ENCODE measurements around the gene SYNGR3. TPM values are rescaled to one million over a fixed set of nuclear protein-coding genes. Genes with fewer than 3 reads are reported as not detected.
"Not testable (repeated sequence)": the region's sequence is repeated elsewhere in the genome, so short reads cannot be mapped to it uniquely, and the experiment has no call there.

SYNGR3 gene
- total and polyA plus RNA-seq, 8 donors: 0.21 to 0.93 (median 0.33) TPM

- peak in 2 of 4 donors; percentile 72 to 73 for DNase-seq
These were observed 43.5 kb downstream of the SYNGR3 start for GRCh38 chr16:2033057-2033908.

GRCh38 chr16:2033909-2034695 lies 44.3 kb downstream of the SYNGR3 start:
- DNase-seq; H3K9me3 ChIP-seq; H3K27me3 ChIP-seq; ATAC-seq; intact Hi-C loops (cut with DNase I): not testable (repeated sequence)
- H3K27ac ChIP-seq: peak overlapping the region; percentile 85 to 89
- peaks cover 57 to 78% of the 10 kb centered on the region in 2 donors for H3K4me1 ChIP-seq
- H3K36me3 ChIP-seq: peaks cover 0 to 38% of the 10 kb centered on the region in 2 donors
- peak overlapping the region; percentile 15 to 53 for H3K4me3 ChIP-seq

More at GRCh38 chr16:2033057-2033908, 43.5 kb downstream of the SYNGR3 start:
- TF ChIP-seq, protein P1, sequence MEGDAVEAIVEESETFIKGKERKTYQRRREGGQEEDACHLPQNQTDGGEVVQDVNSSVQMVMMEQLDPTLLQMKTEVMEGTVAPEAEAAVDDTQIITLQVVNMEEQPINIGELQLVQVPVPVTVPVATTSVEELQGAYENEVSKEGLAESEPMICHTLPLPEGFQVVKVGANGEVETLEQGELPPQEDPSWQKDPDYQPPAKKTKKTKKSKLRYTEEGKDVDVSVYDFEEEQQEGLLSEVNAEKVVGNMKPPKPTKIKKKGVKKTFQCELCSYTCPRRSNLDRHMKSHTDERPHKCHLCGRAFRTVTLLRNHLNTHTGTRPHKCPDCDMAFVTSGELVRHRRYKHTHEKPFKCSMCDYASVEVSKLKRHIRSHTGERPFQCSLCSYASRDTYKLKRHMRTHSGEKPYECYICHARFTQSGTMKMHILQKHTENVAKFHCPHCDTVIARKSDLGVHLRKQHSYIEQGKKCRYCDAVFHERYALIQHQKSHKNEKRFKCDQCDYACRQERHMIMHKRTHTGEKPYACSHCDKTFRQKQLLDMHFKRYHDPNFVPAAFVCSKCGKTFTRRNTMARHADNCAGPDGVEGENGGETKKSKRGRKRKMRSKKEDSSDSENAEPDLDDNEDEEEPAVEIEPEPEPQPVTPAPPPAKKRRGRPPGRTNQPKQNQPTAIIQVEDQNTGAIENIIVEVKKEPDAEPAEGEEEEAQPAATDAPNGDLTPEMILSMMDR (IDR thresholded peaks at IDR 0.05): no peak
- no peaks in the 10 kb centered on the region for H3K9me3 ChIP-seq
- peak overlapping the region; percentile 85 to 89 for H3K27ac ChIP-seq
- ATAC-seq: peak; percentile 54
- peaks cover 0 to 32% of the 10 kb centered on the region in 2 donors for H3K36me3 ChIP-seq
- H3K4me1 ChIP-seq: peaks cover 51 to 78% of the 10 kb centered on the region in 2 donors
- intact Hi-C loops (cut with DNase I): no loop called here
- peaks cover 0 to 7% of the 10 kb centered on the region in 2 donors for H3K27me3 ChIP-seq
- peak overlapping the region; percentile 15 to 53 for H3K4me3 ChIP-seq

DNA sequence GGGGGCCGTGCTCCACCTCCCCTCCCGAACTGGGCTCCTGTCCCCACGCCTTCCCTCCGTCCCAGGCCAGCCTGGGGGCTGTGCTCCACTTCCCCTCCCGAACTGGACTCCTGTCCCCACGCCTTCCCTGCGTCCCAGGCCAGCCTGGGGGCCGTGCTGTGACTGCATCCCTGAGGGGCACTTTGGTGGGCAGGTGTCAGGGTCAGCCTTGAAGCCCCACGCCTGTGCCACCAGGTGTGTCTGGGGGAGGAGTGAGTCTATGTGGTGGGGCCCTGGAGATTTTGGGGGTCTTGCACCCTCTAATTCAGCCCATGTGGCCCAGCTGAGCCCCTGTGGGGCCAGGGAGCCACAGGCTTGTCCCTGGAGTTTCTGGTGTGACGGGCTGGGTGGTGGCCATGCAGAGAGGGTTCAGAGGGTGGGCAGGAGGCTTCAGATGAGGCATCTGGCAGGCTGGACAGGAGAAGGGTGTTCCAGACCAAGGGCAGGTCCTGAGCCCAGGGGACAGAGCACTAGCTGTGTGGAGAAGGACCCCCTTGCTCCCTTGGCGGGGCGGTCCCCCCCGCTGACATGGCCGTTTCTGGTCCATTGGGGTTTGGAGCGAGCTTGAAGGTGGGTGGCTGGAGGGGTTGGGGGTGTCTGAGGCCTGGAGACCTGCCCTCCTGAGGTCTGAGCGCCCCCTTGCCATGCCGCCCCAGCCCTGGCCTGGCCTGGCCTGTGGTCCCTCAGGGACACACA lies 45.1 kb downstream of the SYNGR3 start:
- Histone ChIP-seq H3K36me3 (peaks cover 0 to 35% of the 10 kb centered on the region in 2 donors), H3K9me3 (no peaks in the 10 kb centered on the region), H3K27ac (peak overlapping the region; percentile 85 to 94), H3K4me3 (peak overlapping the region; percentile 14 to 44), H3K4me1 (peaks cover 65 to 80% of the 10 kb centered on the region in 2 donors), H3K27me3 (no peaks in the 10 kb centered on the region)
- ATAC-seq (no peak), DNase-seq (peak in 2 of 4 donors; percentile 32 to 83)
- intact Hi-C loops (cut with DNase I): no loop called here
- TF ChIP-seq, protein P1 (IDR thresholded peaks at IDR 0.05): no peak

GRCh38 chr16:2035431-2036199 lies 45.8 kb downstream of the SYNGR3 start:
- TF ChIP-seq, protein P1 (IDR thresholded peaks at IDR 0.05): no peak
- ATAC-seq (peak; percentile 62), DNase-seq (peak; percentile 60 to 89 (median 75))
- Histone ChIP-seq H3K27me3 (no peaks in the 10 kb centered on the region), H3K36me3 (peaks cover 0 to 28% of the 10 kb centered on the region in 2 donors), H3K9me3 (no peaks in the 10 kb centered on the region), H3K27ac (peak overlapping the region; percentile 85 to 94), H3K4me1 (peaks cover 73 to 85% of the 10 kb centered on the region in 2 donors), H3K4me3 (peak overlapping the region; percentile 14 to 44)
- intact Hi-C loops (cut with DNase I): no loop called here

Data from left lung (tissue), 10 donors.